SJCRH30 (cell line): ENCODE data around the gene BACH2. TPM values are rescaled to one million over a fixed set of nuclear protein-coding genes. Genes with fewer than 3 reads are reported as not detected.
A peak's percentile ranks its signal among the peaks of the same experiment; 100 is the strongest.
"Not testable (repeated sequence)": the region's sequence is repeated elsewhere in the genome, so short reads cannot be mapped to it uniquely, and the experiment has no call there.

Experiments used
- DNase-seq, 2 experiments: peaks; one replicate each; pipeline ENCODE4 v3.0.0-alpha.2; 2015 to 2020
- H3K27ac ChIP-seq: fragments of 250-450 bp; sonication (Bioruptor Pico); 2 replicates; pipeline ENCODE4 v1.5.1; 2020; ENCODE audit warnings: mild to moderate bottlenecking, moderate library complexity
- H3K27me3 ChIP-seq: fragments of 250-450 bp; sonication (Bioruptor Pico); 2 replicates; pipeline ENCODE4 v1.5.1; 2020; ENCODE audit warnings: mild to moderate bottlenecking, moderate library complexity
- H3K36me3 ChIP-seq: fragments of 250-450 bp; sonication (Bioruptor Pico); 2 replicates; pipeline ENCODE4 v1.5.1; 2020; ENCODE audit warnings: mild to moderate bottlenecking, moderate library complexity
- H3K4me1 ChIP-seq: fragments of 250-450 bp; sonication (Bioruptor Pico); 2 replicates; pipeline ENCODE4 v1.5.1; 2020; ENCODE audit warnings: mild to moderate bottlenecking, moderate library complexity
- H3K4me3 ChIP-seq: fragments of 250-450 bp; sonication (Bioruptor Pico); 2 replicates; pipeline ENCODE4 v1.5.1; 2020; ENCODE audit warnings: mild to moderate bottlenecking, moderate library complexity
- H3K9me3 ChIP-seq: fragments of 250-450 bp; sonication (Bioruptor Pico); replicated peaks from 2 replicates; pipeline ENCODE4 v1.5.1; 2020; ENCODE audit warnings: mild to moderate bottlenecking, moderate library complexity
- total RNA-seq: library from RNA; depleted of rRNA; stranded (reverse); fragments of >200 nt; shearing (Covaris generic); gene quantifications from 2 replicates; pipeline ENCODE4 v1.2.3, GENCODE V29; 2014

BACH2 gene
- total RNA-seq, 1 experiment from 2014 or later, result 4.1 TPM

DNA sequence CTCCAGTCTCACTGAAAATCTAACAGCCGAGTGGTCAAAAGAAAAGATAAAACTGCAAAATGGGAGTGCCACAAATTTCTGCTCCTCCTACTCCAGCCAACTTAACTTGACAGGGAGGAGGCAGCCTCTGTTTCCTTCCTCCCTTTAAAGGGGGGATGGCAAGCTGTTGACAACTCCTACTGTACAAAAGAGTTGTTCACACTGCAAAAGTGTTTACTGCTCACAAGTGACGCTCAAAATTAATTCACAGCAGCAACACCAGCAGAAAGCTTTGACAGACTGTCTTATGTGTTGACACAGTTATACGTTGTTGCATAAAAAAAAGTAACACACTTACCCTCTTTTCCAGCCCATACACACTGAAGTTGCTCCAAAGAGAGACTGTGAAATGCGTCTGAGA lies 169.8 kb downstream of the BACH2 start:
- H3K4me3 ChIP-seq, result no peak overlapping the region
- no peaks in the 10 kb centered on the region for H3K27me3 ChIP-seq
- DNase-seq, result no peak
- H3K9me3 ChIP-seq, result no peaks in the 10 kb centered on the region
- H3K27ac ChIP-seq, result no peak overlapping the region
- peaks cover 14% of the 10 kb centered on the region; the same call in 1 of the 2 replicates for H3K4me1 ChIP-seq
- H3K36me3 ChIP-seq, result no peaks in the 10 kb centered on the region

DNA sequence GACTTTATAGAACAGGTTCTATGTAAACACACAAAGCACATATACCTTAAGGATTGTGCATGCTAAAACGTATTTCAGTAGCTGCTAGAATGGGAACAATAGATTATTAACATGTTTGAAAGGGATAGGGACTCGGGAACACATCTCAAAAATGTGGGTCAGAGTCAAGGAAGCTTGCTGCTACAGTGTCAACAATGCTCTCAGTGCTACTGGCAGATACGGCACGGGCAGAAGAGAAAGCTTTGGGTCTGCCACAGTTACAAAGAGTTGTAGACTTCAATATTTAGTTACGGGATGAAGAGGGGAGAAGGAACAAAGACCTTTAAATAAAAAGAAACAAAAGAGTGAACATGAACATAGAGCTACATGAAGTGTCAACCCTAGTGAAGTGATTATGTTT lies 170.5 kb downstream of the BACH2 start:
- Histone ChIP-seq H3K4me3 (no peak overlapping the region), H3K27ac (no peak overlapping the region)

DNA sequence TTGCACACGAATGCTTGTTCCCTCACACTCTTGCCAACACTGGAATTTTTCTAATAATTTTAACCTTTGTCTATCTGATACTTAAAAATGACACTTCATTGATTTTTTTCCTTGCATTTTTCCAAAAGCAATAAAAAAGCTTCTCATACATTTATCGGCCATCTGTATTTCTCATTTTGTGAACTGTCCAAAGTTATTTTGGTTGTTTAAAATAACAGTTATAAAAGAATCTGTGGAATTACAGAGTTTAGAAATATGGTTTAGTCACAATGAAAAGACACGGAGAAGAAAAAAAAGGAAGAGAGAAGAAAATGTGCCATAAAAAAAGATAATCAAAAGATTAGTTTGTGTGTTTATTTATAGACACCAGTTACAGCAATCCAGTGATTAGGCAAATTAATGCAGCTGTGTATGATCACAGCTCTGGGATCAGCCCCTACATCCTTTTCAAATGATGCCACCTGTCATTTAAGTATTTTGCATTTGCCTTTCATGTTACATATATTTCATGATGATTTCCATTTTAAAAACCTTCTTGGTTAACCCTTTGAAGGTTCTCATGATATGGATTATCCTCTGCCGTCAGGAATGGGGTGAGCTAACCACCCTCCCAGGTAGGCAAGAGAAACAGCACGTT lies 171.7 kb downstream of the BACH2 start:
- H3K27ac ChIP-seq, result no peak overlapping the region

More for the DNA sequence above, 170.5 kb downstream of the BACH2 start:
- H3K27me3 ChIP-seq, result no peaks in the 10 kb centered on the region
- no peaks in the 10 kb centered on the region for H3K36me3 ChIP-seq
- DNase-seq, result no peak
- H3K4me1 ChIP-seq, result peaks cover 7% of the 10 kb centered on the region; the same call in 1 of the 2 replicates
- no peaks in the 10 kb centered on the region for H3K9me3 ChIP-seq

DNA sequence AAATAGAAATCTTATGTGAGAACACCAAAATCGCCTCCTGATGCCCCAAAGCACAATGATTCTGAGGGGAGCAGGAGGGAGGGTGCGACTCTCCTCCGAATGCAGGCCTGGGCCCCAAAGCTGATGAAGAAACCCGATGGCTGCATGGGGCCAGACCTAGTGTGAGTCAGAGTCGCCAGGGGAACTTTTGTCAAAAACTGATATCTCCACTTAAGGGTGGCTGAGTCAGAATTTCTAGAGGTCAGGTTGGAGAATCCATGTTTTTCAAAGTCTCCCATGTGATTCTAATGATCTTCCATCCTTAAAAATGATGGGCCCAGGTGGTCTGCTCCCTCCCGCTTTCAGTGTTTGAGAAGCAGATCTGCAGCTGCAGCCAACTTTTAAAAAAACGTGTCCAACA lies 172.8 kb downstream of the BACH2 start:
- H3K27ac ChIP-seq, result no peak overlapping the region
- DNase-seq, result no peak
- H3K36me3 ChIP-seq, result no peaks in the 10 kb centered on the region
- no peaks in the 10 kb centered on the region for H3K27me3 ChIP-seq
- H3K4me3 ChIP-seq, result no peak overlapping the region
- peaks cover 12% of the 10 kb centered on the region for H3K4me1 ChIP-seq
- no peaks in the 10 kb centered on the region for H3K9me3 ChIP-seq

More for the DNA sequence above, 171.7 kb downstream of the BACH2 start:
- H3K36me3 ChIP-seq, result no peaks in the 10 kb centered on the region
- no peaks in the 10 kb centered on the region for H3K9me3 ChIP-seq
- H3K4me1 ChIP-seq, result peaks cover under 1% of the 10 kb centered on the region; the same call in 1 of the 2 replicates
- H3K27me3 ChIP-seq, result no peaks in the 10 kb centered on the region
- no peak overlapping the region for H3K4me3 ChIP-seq
- DNase-seq, result no peak

DNA sequence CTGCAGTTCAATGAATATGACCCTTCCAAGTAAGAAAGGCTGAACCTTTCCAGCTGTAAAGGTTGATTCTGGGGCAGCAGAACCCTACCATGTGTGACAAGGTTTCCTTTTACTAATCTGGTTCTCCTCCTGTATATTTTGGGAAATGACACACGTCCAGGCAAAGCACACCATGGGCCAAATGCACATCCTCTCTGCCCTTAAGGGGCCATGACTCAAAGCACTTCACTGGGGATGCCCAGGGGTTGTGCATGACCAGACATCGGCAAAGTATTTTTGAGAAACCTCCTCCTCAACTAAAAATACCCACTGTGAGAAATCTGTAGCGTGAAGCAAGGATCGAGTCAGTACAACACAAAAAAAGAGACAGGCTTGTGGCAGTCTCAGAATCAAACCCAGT lies 174.7 kb downstream of the BACH2 start:
- Histone ChIP-seq H3K36me3 (no peaks in the 10 kb centered on the region), H3K27me3 (no peaks in the 10 kb centered on the region), H3K4me3 (no peak overlapping the region), H3K4me1 (peaks cover 19% of the 10 kb centered on the region), H3K9me3 (no peaks in the 10 kb centered on the region), H3K27ac (no peak overlapping the region)
- no peak for DNase-seq

DNA sequence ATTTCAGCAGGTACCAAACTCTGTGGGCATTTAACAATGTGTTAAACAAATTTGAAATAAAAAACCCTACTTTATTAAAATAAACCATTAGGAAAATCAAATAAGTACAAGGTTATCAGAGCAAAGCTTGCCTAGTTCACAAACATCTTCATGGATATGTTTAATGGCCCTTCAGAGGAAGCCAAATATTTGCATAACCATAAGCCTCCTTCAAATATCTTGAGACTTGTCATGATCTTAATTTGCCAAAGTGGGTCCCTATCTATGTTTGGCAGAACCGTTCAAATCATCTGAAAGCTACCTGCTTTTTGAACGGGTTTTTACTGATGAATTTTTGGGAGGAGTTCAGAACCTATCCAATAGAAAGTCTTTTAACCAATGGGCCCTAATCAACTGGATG lies 176.3 kb downstream of the BACH2 start:
- H3K36me3 ChIP-seq, result no peaks in the 10 kb centered on the region
- no peak overlapping the region for H3K4me3 ChIP-seq
- H3K27ac ChIP-seq, result no peak overlapping the region
- no peaks in the 10 kb centered on the region for H3K27me3 ChIP-seq
- no peaks in the 10 kb centered on the region; the same call in 1 of the 2 replicates for H3K9me3 ChIP-seq
- peaks cover 19% of the 10 kb centered on the region for H3K4me1 ChIP-seq
- no peak for DNase-seq

DNA sequence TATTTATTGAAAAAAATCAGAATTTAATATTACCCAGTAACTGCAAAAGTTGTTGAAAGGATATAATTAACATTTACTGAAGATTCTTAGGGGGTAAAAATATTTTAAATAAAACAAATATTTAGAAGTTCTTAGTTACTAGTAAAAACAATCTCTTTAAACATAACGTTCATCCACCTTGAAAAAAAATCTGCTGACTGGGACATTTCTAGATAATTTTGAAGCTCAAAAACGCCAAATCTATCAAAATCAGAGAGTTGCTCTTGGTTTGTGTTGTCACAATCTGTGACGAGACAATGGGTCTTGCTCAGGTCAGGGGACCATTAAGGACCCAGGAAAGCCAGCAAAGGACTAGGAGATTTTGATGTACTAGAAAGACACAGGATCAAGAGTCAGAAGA lies 177.0 kb downstream of the BACH2 start:
- H3K27me3 ChIP-seq, result no peaks in the 10 kb centered on the region
- DNase-seq, result no peak

DNA sequence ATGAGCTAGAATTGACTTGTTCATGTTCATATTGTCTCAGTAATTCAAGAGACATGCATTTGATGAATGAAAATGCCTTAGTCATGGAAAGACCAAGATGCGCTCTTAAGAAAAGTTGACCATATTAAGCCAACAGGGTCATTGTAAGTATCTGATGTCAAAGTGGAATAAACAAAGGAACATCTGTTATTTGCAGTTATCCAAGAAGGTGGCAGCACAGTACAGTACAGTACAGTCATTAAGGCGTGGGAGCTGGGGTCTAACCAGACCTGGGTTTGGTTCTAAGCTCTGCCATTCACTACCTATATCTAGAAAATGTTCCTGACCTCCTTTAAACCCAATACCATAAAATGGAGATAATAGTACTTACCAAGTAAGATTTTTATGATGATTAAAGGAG lies 178.1 kb downstream of the BACH2 start:
- no peak overlapping the region for H3K4me3 ChIP-seq

More for the DNA sequence above, 177.0 kb downstream of the BACH2 start:
- H3K36me3 ChIP-seq, result no peaks in the 10 kb centered on the region
- no peaks in the 10 kb centered on the region; the same call in 1 of the 2 replicates for H3K9me3 ChIP-seq
- H3K4me3 ChIP-seq, result no peak overlapping the region
- H3K27ac ChIP-seq, result no peak overlapping the region
- H3K4me1 ChIP-seq, result peaks cover 19% of the 10 kb centered on the region

DNA sequence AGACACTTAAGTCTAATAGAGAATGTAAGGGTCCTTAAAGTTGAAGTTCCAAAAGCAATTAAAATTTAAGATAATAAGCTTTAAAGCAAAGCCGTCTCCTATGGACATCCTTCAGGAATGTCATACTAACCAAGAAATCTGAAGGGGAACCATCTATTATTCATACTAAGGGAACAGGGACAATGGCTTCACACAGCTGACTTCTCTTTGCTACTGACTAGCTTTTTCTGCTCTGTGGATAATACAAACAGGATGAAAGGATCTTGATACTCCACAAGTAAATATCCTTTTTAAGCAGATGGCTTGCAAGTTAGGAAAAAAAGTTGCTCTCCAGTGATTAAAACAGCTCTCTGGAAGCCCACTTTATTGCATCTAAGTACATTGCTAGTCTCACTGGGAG lies 178.6 kb downstream of the BACH2 start:
- Histone ChIP-seq H3K27me3 (no peaks in the 10 kb centered on the region), H3K27ac (no peak overlapping the region), H3K4me1 (peaks cover 19% of the 10 kb centered on the region), H3K36me3 (no peaks in the 10 kb centered on the region), H3K9me3 (no peaks in the 10 kb centered on the region; the same call in 1 of the 2 replicates), H3K4me3 (no peak overlapping the region)
- no peak for DNase-seq

More for the DNA sequence above, 178.1 kb downstream of the BACH2 start:
- Histone ChIP-seq H3K36me3 (no peaks in the 10 kb centered on the region), H3K9me3 (no peaks in the 10 kb centered on the region; the same call in 1 of the 2 replicates), H3K27ac (no peak overlapping the region), H3K27me3 (no peaks in the 10 kb centered on the region), H3K4me1 (peaks cover 19% of the 10 kb centered on the region)
- DNase-seq, result peak in 1 of 2 experiments; percentile 54

DNA sequence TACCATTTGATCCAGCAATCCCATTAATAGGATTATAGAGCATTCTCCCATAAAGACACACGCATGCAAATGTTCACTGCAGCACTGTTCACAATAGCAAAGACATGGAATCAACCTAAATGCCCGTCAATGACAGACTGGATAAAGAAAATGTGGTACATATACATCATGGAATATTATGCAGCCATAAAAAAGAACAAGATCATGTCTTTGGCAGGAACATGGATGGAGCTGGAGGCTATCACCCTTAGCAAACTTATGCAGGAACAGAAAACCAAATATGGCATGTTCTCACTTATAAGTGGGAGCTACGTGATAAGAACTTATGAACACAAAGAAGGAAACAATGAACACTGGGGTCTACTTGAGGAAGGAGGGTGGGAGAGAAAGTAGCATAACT lies 180.5 kb downstream of the BACH2 start:
- H3K9me3 ChIP-seq, DNase-seq, H3K4me3 ChIP-seq, H3K36me3 ChIP-seq, H3K27me3 ChIP-seq, H3K27ac ChIP-seq: not testable (repeated sequence)
- peaks cover 19% of the 10 kb centered on the region for H3K4me1 ChIP-seq

DNA sequence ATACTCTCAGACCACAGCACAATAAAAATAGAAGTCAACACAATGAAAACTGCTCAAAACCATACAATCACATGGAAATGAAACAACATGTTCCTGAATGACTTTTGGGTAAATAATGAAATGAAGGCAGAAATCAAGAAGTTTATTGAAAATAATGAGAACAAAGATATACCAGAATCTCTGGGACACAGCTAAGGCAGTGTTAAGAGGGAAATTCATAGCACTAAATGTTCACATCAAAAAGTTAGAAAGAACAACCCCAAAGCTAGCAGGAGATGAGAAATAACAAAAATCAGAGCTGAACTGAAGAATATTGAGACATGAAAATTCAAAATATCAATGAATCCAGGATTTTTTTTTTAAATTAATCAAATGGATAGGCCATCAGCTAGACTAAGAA lies 183.3 kb downstream of the BACH2 start:
- no peak overlapping the region for H3K27ac ChIP-seq
- no peaks in the 10 kb centered on the region for H3K27me3 ChIP-seq
- no peak for DNase-seq
- H3K4me3 ChIP-seq, result no peak overlapping the region
- H3K9me3 ChIP-seq, result no peaks in the 10 kb centered on the region; the same call in 1 of the 2 replicates
- no peaks in the 10 kb centered on the region for H3K36me3 ChIP-seq
- H3K4me1 ChIP-seq, result peaks cover 4% of the 10 kb centered on the region

DNA sequence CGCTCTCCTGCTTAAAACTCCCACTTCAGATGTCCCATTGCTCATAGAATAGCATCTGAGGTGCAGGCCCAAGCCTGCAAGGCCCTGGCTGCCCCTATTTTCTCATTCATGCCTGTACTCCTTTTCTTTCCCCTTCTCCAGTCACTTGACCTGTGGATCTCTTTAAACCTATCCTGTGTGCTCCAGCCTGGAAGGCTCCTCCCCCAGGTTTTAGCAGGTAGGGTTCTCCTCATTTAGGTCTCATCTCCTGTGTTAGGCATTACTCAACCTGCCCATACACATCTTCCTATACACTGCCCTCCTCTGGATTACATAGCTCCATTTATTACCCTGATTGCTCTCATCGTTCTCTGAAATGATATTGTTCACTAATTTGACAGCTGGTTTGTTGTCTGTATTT lies 185.3 kb downstream of the BACH2 start:
- H3K4me1 ChIP-seq, result no peaks in the 10 kb centered on the region

DNA sequence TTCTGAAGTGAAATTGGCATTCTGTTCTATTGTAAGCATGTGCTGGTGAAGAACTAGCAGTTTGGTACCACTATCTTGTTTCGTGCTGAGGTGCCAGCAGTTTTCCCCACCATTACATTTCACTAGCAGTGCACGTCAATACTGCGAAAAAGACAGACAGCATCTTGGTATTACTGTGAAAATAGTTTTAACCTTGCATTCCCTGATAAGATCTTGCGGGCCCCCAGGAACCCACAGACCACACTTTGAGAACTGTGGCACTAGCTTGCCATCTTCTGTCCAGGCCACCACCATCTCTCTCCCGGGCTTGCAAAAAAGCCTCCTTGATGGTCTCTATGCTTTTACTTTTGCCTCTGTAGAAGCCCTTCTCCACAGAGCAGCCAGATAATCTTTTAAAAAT lies 185.7 kb downstream of the BACH2 start:
- Histone ChIP-seq H3K36me3 (no peaks in the 10 kb centered on the region), H3K27ac (no peak overlapping the region)

More for the DNA sequence above, 185.3 kb downstream of the BACH2 start:
- Histone ChIP-seq H3K36me3 (no peaks in the 10 kb centered on the region), H3K4me3 (no peak overlapping the region), H3K27ac (no peak overlapping the region), H3K9me3 (no peaks in the 10 kb centered on the region; the same call in 1 of the 2 replicates), H3K27me3 (no peaks in the 10 kb centered on the region)
- DNase-seq, result no peak

DNA sequence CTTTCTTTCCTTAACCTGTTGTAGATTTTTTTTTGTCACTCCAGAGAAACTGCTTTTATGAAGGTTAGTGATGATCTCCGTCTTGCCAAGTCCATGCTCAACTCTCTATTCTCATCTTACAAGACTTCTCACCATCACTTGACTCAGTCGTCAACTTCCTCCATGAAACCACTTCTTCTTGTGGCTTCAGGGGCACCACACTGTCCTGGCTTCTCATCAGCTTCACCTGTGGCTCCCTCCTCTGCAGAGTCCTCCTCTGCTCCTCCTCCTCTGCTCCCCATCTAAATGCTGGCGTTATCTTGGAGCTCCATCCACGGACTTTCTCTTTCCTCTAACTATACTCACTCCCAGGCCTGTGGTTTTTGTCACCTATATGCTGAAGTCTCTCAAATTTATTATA lies 187.5 kb downstream of the BACH2 start:
- no peak overlapping the region for H3K27ac ChIP-seq
- H3K36me3 ChIP-seq, result no peaks in the 10 kb centered on the region
- H3K4me3 ChIP-seq, result no peak overlapping the region
- H3K9me3 ChIP-seq, result no peaks in the 10 kb centered on the region; the same call in 1 of the 2 replicates
- no peaks in the 10 kb centered on the region for H3K4me1 ChIP-seq
- no peaks in the 10 kb centered on the region for H3K27me3 ChIP-seq
- DNase-seq, result no peak

More for the DNA sequence above, 185.7 kb downstream of the BACH2 start:
- Histone ChIP-seq H3K4me1 (no peaks in the 10 kb centered on the region), H3K27me3 (no peaks in the 10 kb centered on the region), H3K9me3 (no peaks in the 10 kb centered on the region; the same call in 1 of the 2 replicates), H3K4me3 (no peak overlapping the region)
- DNase-seq, result no peak

DNA sequence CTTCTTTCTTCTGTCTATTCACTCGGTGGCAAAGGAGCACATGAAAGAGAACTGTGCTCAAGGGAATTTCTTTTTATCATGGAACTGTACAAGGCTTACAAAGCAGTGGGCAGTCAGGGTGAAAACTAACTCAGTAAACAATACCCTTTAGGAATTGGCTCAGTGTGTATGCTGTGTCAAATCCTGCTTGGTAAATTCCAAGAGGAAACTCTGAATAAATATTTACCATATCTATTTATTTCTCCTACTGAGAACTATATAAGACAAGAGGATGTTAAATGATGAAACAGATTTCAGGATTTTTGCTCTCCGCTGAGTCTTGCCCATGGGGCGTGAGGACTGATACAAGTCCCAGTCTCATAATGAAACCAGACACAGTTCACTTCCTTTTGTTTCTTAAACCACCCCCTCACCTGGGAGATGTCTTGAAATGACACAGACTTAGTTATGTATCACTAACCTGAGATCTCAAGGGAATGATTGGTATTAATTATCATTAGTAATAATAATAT lies 188.8 kb downstream of the BACH2 start:
- no peaks in the 10 kb centered on the region for H3K9me3 ChIP-seq
- H3K4me1 ChIP-seq, result no peaks in the 10 kb centered on the region
- H3K27ac ChIP-seq, result no peak overlapping the region
- no peak overlapping the region for H3K4me3 ChIP-seq
- no peaks in the 10 kb centered on the region for H3K27me3 ChIP-seq
- H3K36me3 ChIP-seq, result no peaks in the 10 kb centered on the region
- no peak for DNase-seq

DNA sequence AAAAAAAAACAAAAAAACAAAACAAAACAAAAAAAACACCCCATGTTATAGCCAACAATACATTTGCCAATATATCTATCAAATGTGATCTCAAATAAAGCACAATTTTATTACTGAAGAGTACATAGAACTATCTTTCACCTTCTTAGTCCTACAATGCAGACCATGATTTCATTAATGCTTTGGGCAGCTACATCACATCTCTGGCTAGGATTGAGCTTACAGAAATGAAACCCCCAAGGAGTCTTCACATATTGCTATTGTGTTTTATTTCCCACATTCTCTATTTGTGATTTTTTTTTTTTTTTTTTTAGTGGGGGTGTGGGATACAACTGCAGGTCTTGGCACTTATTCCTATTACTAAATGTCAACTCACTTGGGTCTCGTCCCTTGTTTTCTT lies 189.3 kb downstream of the BACH2 start:
- Histone ChIP-seq H3K27me3 (no peaks in the 10 kb centered on the region), H3K9me3 (no peaks in the 10 kb centered on the region), H3K4me1 (no peaks in the 10 kb centered on the region), H3K27ac (no peak overlapping the region), H3K36me3 (no peaks in the 10 kb centered on the region), H3K4me3 (no peak overlapping the region)
- DNase-seq, result no peak
